GM23338 (cell line): ENCODE data around the gene EMC10. TPM values are rescaled to one million over a fixed set of nuclear protein-coding genes. Genes with fewer than 3 reads are reported as not detected.

Experiments
- ATAC-seq: fragments of 200-7000 bp; cut with Tn5 transposase; 3 replicates; pipeline ENCODE4 v1.9.1; 2020
- DNase-seq: peaks from one replicate; pipeline ENCODE4 v3.0.0-alpha.2; 2015; ENCODE audit warnings: low spot score
- H2AFZ ChIP-seq: fragments of 200-600 bp; sonication (generic); 2 replicates; pipeline ENCODE4 v1.8.0; 2016; ENCODE audit warnings: antibody characterized with exemption, mild to moderate bottlenecking, moderate library complexity
- H3F3A ChIP-seq: fragments of 200-600 bp; sonication (generic); replicated peaks from 2 replicates; pipeline ENCODE4 v1.8.0; 2017; ENCODE audit warnings: antibody characterized with exemption, mixed run types, low read depth
- H3K27ac ChIP-seq: fragments of 200-600 bp; sonication (generic); 2 replicates; pipeline ENCODE4 v1.6.1; 2016; ENCODE audit warnings: low read depth
- H3K27me3 ChIP-seq: fragments of 200-600 bp; sonication (generic); 2 replicates; pipeline ENCODE4 v1.8.0; 2016; ENCODE audit warnings: mild to moderate bottlenecking, mixed run types, moderate library complexity; ENCODE audit not compliant: insufficient read depth
- H3K36me3 ChIP-seq: fragments of 200-600 bp; sonication (generic); 2 replicates; pipeline ENCODE4 v1.8.0; 2016; ENCODE audit warnings: mild to moderate bottlenecking; ENCODE audit not compliant: insufficient read depth
- H3K4me1 ChIP-seq: fragments of 200-600 bp; sonication (generic); 2 replicates; pipeline ENCODE4 v1.8.0; 2016; ENCODE audit warnings: mild to moderate bottlenecking, moderate library complexity; ENCODE audit not compliant: insufficient read depth
- H3K4me2 ChIP-seq: fragments of 200-600 bp; sonication (generic); 2 replicates; pipeline ENCODE4 v1.7.1; 2017; ENCODE audit warnings: mixed run types
- H3K4me3 ChIP-seq: fragments of 200-600 bp; sonication (generic); 2 replicates; pipeline ENCODE4 v1.6.1; 2016; ENCODE audit warnings: mixed run types
- H3K79me2 ChIP-seq: fragments of 200-600 bp; sonication (generic); replicated peaks from 2 replicates; pipeline ENCODE4 v1.8.0; 2017; ENCODE audit warnings: mild to moderate bottlenecking; ENCODE audit not compliant: insufficient read depth
- H3K9me2 ChIP-seq: fragments of 200-600 bp; sonication (generic); 2 replicates; pipeline ENCODE4 v1.8.0; 2017; ENCODE audit not compliant: insufficient read depth
- H4K20me1 ChIP-seq: fragments of 200-600 bp; sonication (generic); replicated peaks from 2 replicates; pipeline ENCODE4 v1.8.0; 2017; ENCODE audit warnings: mild to moderate bottlenecking; ENCODE audit not compliant: insufficient read depth
- H3K27ac Mint-ChIP-seq: 2 replicates; pipeline ENCODE4 v1.8.0; 2020; ENCODE audit warnings: inconsistent platforms, mild to moderate bottlenecking, moderate library complexity, mixed read lengths
- H3K27me3 Mint-ChIP-seq: 3 replicates; pipeline ENCODE4 v1.8.0; 2022; ENCODE audit warnings: low read depth, mild to moderate bottlenecking, moderate library complexity, mixed read lengths, inconsistent platforms; ENCODE audit not compliant: insufficient read depth, poor library complexity
- H3K36me3 Mint-ChIP-seq: 3 replicates; pipeline ENCODE4 v1.8.0; 2021; ENCODE audit warnings: low read depth, mild to moderate bottlenecking, inconsistent platforms, moderate library complexity, mixed read lengths
- H3K4me1 Mint-ChIP-seq: 3 replicates; pipeline ENCODE4 v1.8.0; 2020; ENCODE audit warnings: mild to moderate bottlenecking, inconsistent platforms, mixed read lengths
- H3K4me3 Mint-ChIP-seq: 3 replicates; pipeline ENCODE4 v1.8.0; 2021; ENCODE audit warnings: moderate library complexity, mild to moderate bottlenecking, inconsistent platforms, mixed read lengths
- H3K9me3 Mint-ChIP-seq: 3 replicates; pipeline ENCODE4 v1.8.0; 2020; ENCODE audit warnings: moderate library complexity, mild to moderate bottlenecking, inconsistent platforms, mixed read lengths
- CREB1 ChIP-seq: fragments of 250-450 bp; sonication (Bioruptor Pico); IDR thresholded peaks from 2 replicates; pipeline ENCODE4 v1.5.0; 2020; ENCODE audit warnings: low read depth, mild to moderate bottlenecking, moderate library complexity
- EZH2 ChIP-seq: fragments of 200-600 bp; sonication (generic); IDR thresholded peaks from one replicate; pipeline ENCODE4 v1.8.0; 2017; ENCODE audit warnings: antibody characterized with exemption, mild to moderate bottlenecking, low read depth; ENCODE audit not compliant: unreplicated experiment
- EZH2phosphoT487 ChIP-seq: fragments of 200-600 bp; sonication (generic); IDR thresholded peaks from one replicate; pipeline ENCODE4 v1.8.1; 2018; ENCODE audit warnings: antibody characterized with exemption; ENCODE audit not compliant: unreplicated experiment
- JUNB ChIP-seq: IDR thresholded peaks from one replicate; pipeline ENCODE4 v1.6.1; 2016; ENCODE audit warnings: antibody characterized with exemption; ENCODE audit not compliant: unreplicated experiment
- NANOG ChIP-seq: IDR thresholded peaks from 2 replicates; pipeline ENCODE4 v1.6.1; 2016; ENCODE audit warnings: antibody characterized with exemption, borderline replicate concordance
- POLR2AphosphoS5 ChIP-seq: IDR thresholded peaks from 2 replicates; pipeline ENCODE4 v1.6.1; 2016; ENCODE audit warnings: antibody characterized with exemption, low read depth
- ZNF114 ChIP-seq: fragments of 250-450 bp; sonication (Bioruptor Pico); IDR thresholded peaks from 2 replicates; pipeline ENCODE4 v1.5.0; 2020; ENCODE audit warnings: mild to moderate bottlenecking, moderate library complexity
- ZNF331 ChIP-seq: fragments of 250-450 bp; sonication (Bioruptor Pico); IDR thresholded peaks from 2 replicates; pipeline ENCODE4 v1.5.0; 2020; ENCODE audit warnings: low read depth, mild to moderate bottlenecking, moderate library complexity
- polyA plus RNA-seq: library from polyadenylated mRNA; unstranded; fragments of >200 nt; fragmentation: Nextera tagmentation; extraction: Ambion mirVana; gene quantifications from 2 replicates; pipeline ENCODE4 v1.2.1, GENCODE V29; 2016
- total RNA-seq: library from RNA; depleted of rRNA; stranded (reverse); fragments of >200 nt; shearing (Covaris generic); gene quantifications from 2 replicates; pipeline ENCODE4 v1.2.3, GENCODE V29; 2014
- TF ChIP-seq, protein P1 (sequence below): IDR thresholded peaks from 2 replicates; pipeline ENCODE4 v1.6.1; 2016; ENCODE audit warnings: antibody characterized with exemption
- TF ChIP-seq, protein P2 (sequence below), 2 experiments: fragments of 200-600 bp in 1 of 2; sonication (generic) in 1 of 2; conservative IDR thresholded peaks; 2 replicates each; pipeline versions ENCODE4 v1.5.1 to v1.6.1; 2016 to 2017; ENCODE audit warnings: antibody characterized with exemption in 2 of 2, low read depth in 2 of 2, mild to moderate bottlenecking in 2 of 2, moderate library complexity in 1 of 2
- TF ChIP-seq, protein P3 (sequence below): fragments of 250-450 bp; sonication (Bioruptor Pico); IDR thresholded peaks from 2 replicates; pipeline ENCODE4 v1.5.0; 2020; ENCODE audit warnings: mild to moderate bottlenecking, moderate library complexity

The EMC10 gene
- total and polyA plus RNA-seq, 2 experiments from 2014 or later: 24.8 to 113 TPM

DNA sequence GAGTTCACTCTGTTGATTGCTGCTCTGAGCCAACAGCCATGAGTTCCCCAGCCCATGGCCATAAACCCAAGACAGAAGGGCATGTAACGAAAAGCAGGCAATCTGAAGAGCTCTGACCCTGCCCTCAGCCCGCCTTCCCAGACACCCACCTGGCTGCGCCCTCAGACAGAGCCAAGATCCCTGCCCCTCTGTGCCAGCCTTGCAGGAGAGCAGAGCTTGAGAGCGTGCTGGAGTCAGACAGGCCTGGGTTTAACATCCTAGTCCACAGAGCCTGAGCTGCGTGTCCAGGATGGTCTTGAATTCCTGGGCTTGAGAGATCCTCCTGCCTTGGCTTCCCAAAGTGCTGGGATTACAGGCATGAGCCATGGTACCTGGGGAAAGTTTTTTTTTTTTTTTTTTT lies 19.0 kb upstream of the EMC10 start:
- no peak overlapping the region for H3K4me3 ChIP-seq
- 0 out of 2 replicates have a peak, but pooled peaks cover 3% of the 10 kb centered on the region for H3K9me2 ChIP-seq
- no peaks in the 10 kb centered on the region for H4K20me1 ChIP-seq
- no peak overlapping the region for H3K27ac Mint-ChIP-seq
- no peaks in the 10 kb centered on the region for H3K36me3 ChIP-seq
- peaks cover 43% of the 10 kb centered on the region for H3K36me3 Mint-ChIP-seq
- no peak overlapping the region for H2AFZ ChIP-seq
- H3F3A ChIP-seq: no peaks in the 10 kb centered on the region
- H3K79me2 ChIP-seq: no peaks in the 10 kb centered on the region
- no peaks in the 10 kb centered on the region for H3K27me3 ChIP-seq
- TF ChIP-seq, protein P1, sequence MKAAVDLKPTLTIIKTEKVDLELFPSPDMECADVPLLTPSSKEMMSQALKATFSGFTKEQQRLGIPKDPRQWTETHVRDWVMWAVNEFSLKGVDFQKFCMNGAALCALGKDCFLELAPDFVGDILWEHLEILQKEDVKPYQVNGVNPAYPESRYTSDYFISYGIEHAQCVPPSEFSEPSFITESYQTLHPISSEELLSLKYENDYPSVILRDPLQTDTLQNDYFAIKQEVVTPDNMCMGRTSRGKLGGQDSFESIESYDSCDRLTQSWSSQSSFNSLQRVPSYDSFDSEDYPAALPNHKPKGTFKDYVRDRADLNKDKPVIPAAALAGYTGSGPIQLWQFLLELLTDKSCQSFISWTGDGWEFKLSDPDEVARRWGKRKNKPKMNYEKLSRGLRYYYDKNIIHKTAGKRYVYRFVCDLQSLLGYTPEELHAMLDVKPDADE: no peak
- no peak overlapping the region for H3K4me2 ChIP-seq
- DNase-seq: no peak
- H3K4me1 Mint-ChIP-seq: no peaks in the 10 kb centered on the region
- H3K9me3 Mint-ChIP-seq: peaks cover 84% of the 10 kb centered on the region
- peaks cover 8% of the 10 kb centered on the region for H3K27me3 Mint-ChIP-seq
- H3K4me1 ChIP-seq: no peaks in the 10 kb centered on the region
- no peak for ATAC-seq
- H3K4me3 Mint-ChIP-seq: no peak overlapping the region
- no peak overlapping the region for H3K27ac ChIP-seq

DNA sequence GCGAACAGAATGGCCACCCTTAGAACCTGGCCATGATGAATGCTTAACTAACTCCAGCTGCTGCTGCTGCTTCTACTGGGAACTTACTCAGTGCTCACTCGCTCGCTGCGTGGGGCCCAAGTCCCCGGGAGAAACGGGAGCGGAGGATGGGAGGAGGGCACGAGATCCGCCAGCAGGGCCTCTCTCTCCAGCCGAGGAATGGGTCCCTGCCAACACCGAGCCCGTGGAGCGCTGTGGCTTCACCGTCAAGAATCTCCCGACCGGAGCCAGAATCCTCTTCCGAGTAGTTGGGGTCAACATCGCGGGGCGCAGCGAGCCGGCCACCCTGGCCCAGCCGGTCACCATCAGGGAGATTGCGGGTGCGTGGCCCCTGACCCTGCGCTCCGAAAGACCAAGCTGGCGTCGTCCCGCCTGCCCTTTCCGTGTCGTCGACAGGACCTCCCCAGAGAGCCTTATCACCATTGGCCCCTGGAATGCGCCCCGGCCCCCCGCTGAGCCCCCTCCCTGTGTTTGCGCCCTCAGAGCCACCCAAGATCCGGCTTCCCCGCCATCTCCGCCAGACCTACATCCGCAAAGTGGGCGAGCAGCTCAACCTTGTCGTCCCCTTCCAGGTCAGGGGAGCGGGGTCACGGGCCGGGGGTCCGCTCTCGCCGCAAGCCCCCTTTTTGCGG lies 17.8 kb upstream of the EMC10 start:
- Histone ChIP-seq H3K27me3 (no peaks in the 10 kb centered on the region), H3K4me2 (no peak overlapping the region), H3K36me3 (no peaks in the 10 kb centered on the region), H3K27ac (no peak overlapping the region), H4K20me1 (no peaks in the 10 kb centered on the region), H3K79me2 (no peaks in the 10 kb centered on the region), H3F3A (no peaks in the 10 kb centered on the region), H3K4me3 (no peak overlapping the region), H3K9me2 (0 out of 2 replicates have a peak, but pooled peaks cover 3% of the 10 kb centered on the region), H2AFZ (0 out of 2 replicates have a peak overlapping the region, but pooled peaks have one; percentile 38), H3K4me1 (no peaks in the 10 kb centered on the region)
- no peak for ATAC-seq
- peaks cover 11% of the 10 kb centered on the region for H3K27me3 Mint-ChIP-seq
- peak; percentile 30 for DNase-seq
- H3K4me3 Mint-ChIP-seq: no peak overlapping the region
- no peak overlapping the region for H3K27ac Mint-ChIP-seq
- peaks cover 38% of the 10 kb centered on the region for H3K36me3 Mint-ChIP-seq
- no peaks in the 10 kb centered on the region for H3K4me1 Mint-ChIP-seq
- peaks cover 84% of the 10 kb centered on the region for H3K9me3 Mint-ChIP-seq
- TF ChIP-seq EZH2: no peak
- TF ChIP-seq ZNF114 (CRISPR knock-in tag): no peak
- TF ChIP-seq JUNB: no peak
- TF ChIP-seq, protein P1: no peak
- TF ChIP-seq, protein P2, sequence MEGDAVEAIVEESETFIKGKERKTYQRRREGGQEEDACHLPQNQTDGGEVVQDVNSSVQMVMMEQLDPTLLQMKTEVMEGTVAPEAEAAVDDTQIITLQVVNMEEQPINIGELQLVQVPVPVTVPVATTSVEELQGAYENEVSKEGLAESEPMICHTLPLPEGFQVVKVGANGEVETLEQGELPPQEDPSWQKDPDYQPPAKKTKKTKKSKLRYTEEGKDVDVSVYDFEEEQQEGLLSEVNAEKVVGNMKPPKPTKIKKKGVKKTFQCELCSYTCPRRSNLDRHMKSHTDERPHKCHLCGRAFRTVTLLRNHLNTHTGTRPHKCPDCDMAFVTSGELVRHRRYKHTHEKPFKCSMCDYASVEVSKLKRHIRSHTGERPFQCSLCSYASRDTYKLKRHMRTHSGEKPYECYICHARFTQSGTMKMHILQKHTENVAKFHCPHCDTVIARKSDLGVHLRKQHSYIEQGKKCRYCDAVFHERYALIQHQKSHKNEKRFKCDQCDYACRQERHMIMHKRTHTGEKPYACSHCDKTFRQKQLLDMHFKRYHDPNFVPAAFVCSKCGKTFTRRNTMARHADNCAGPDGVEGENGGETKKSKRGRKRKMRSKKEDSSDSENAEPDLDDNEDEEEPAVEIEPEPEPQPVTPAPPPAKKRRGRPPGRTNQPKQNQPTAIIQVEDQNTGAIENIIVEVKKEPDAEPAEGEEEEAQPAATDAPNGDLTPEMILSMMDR (conservative IDR thresholded peaks at IDR 0.05; ENCODE audit: low read depth in 2 of 2): no peak
- TF ChIP-seq NANOG: no peak
- no peak for TF ChIP-seq EZH2phosphoT487
- no peak for TF ChIP-seq ZNF331 (CRISPR knock-in tag)
- TF ChIP-seq POLR2AphosphoS5: no peak
- TF ChIP-seq, protein P3, sequence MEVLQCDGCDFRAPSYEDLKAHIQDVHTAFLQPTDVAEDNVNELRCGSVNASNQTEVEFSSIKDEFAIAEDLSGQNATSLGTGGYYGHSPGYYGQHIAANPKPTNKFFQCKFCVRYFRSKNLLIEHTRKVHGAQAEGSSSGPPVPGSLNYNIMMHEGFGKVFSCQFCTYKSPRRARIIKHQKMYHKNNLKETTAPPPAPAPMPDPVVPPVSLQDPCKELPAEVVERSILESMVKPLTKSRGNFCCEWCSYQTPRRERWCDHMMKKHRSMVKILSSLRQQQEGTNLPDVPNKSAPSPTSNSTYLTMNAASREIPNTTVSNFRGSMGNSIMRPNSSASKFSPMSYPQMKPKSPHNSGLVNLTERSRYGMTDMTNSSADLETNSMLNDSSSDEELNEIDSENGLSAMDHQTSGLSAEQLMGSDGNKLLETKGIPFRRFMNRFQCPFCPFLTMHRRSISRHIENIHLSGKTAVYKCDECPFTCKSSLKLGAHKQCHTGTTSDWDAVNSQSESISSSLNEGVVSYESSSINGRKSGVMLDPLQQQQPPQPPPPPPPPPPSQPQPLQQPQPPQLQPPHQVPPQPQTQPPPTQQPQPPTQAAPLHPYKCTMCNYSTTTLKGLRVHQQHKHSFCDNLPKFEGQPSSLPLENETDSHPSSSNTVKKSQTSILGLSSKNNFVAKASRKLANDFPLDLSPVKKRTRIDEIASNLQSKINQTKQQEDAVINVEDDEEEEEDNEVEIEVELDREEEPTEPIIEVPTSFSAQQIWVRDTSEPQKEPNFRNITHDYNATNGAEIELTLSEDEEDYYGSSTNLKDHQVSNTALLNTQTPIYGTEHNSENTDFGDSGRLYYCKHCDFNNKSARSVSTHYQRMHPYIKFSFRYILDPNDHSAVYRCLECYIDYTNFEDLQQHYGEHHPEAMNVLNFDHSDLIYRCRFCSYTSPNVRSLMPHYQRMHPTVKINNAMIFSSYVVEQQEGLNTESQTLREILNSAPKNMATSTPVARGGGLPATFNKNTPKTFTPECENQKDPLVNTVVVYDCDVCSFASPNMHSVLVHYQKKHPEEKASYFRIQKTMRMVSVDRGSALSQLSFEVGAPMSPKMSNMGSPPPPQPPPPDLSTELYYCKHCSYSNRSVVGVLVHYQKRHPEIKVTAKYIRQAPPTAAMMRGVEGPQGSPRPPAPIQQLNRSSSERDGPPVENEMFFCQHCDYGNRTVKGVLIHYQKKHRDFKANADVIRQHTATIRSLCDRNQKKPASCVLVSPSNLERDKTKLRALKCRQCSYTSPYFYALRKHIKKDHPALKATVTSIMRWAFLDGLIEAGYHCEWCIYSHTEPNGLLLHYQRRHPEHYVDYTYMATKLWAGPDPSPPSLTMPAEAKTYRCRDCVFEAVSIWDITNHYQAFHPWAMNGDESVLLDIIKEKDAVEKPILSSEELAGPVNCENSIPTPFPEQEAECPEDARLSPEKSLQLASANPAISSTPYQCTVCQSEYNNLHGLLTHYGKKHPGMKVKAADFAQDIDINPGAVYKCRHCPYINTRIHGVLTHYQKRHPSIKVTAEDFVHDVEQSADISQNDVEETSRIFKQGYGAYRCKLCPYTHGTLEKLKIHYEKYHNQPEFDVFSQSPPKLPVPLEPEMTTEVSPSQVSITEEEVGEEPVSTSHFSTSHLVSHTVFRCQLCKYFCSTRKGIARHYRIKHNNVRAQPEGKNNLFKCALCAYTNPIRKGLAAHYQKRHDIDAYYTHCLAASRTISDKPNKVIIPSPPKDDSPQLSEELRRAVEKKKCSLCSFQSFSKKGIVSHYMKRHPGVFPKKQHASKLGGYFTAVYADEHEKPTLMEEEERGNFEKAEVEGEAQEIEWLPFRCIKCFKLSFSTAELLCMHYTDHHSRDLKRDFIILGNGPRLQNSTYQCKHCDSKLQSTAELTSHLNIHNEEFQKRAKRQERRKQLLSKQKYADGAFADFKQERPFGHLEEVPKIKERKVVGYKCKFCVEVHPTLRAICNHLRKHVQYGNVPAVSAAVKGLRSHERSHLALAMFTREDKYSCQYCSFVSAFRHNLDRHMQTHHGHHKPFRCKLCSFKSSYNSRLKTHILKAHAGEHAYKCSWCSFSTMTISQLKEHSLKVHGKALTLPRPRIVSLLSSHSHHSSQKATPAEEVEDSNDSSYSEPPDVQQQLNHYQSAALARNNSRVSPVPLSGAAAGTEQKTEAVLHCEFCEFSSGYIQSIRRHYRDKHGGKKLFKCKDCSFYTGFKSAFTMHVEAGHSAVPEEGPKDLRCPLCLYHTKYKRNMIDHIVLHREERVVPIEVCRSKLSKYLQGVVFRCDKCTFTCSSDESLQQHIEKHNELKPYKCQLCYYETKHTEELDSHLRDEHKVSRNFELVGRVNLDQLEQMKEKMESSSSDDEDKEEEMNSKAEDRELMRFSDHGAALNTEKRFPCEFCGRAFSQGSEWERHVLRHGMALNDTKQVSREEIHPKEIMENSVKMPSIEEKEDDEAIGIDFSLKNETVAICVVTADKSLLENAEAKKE (CRISPR knock-in tag): no peak
- TF ChIP-seq CREB1: no peak
